ENCODE measurements around the gene SGO2. TPM values are rescaled to one million over a fixed set of nuclear protein-coding genes. Genes with fewer than 3 reads are reported as not detected.
A peak's percentile ranks its signal among the peaks of the same experiment; 100 is the strongest.
"Not testable (repeated sequence)": the region's sequence is repeated elsewhere in the genome, so short reads cannot be mapped to it uniquely, and the experiment has no call there.

Gene SGO2
- total RNA-seq, 1 donor from 2014 or later = 1.3 TPM

- intact Hi-C loops (cut with DNase I) = no loop called here
- DNase-seq (no peak), ATAC-seq (ENCODE audit: poor library complexity) (no peak)
These were observed 89.2 kb downstream of the SGO2 start for GRCh38 chr2:200615247-200615646.

GRCh38 chr2:200616193-200616592, 90.2 kb downstream of the SGO2 start:
- ATAC-seq (ENCODE audit: poor library complexity) (no peak), DNase-seq (no peak)
- intact Hi-C loops (cut with DNase I) = no loop called here

- intact Hi-C loops (cut with DNase I) = no loop called here
- DNase-seq (no peak), ATAC-seq (ENCODE audit: poor library complexity) (no peak)
These were observed 90.6 kb downstream of the SGO2 start for GRCh38 chr2:200616656-200617055.

GRCh38 chr2:200617156-200618053, 91.4 kb downstream of the SGO2 start:
- intact Hi-C loops (cut with DNase I) = no loop called here
- ATAC-seq (ENCODE audit: poor library complexity) = peak; percentile 38
- DNase-seq = no peak

- no peak for ATAC-seq (ENCODE audit: poor library complexity)
- DNase-seq = no peak
- intact Hi-C loops (cut with DNase I) = no loop called here
These were observed 92.0 kb downstream of the SGO2 start for GRCh38 chr2:200618054-200618419.

- intact Hi-C loops (cut with DNase I) = no loop called here
- ATAC-seq (ENCODE audit: poor library complexity) = peak; percentile 45
- no peak for DNase-seq
These were observed 92.6 kb downstream of the SGO2 start for GRCh38 chr2:200618590-200619021.

GRCh38 chr2:200619279-200619678, 93.3 kb downstream of the SGO2 start:
- intact Hi-C loops (cut with DNase I) = no loop called here
- ATAC-seq (ENCODE audit: poor library complexity) (no peak), DNase-seq (no peak)

- DNase-seq (no peak), ATAC-seq (ENCODE audit: poor library complexity) (no peak)
- intact Hi-C loops (cut with DNase I) = no loop called here
These were observed 94.8 kb downstream of the SGO2 start for GRCh38 chr2:200620606-200621390.

- DNase-seq (no peak), ATAC-seq (ENCODE audit: poor library complexity) (no peak)
- intact Hi-C loops (cut with DNase I) = no loop called here
These were observed 96.1 kb downstream of the SGO2 start for GRCh38 chr2:200622106-200622505.

GRCh38 chr2:200624026-200624425, 98.0 kb downstream of the SGO2 start:
- intact Hi-C loops (cut with DNase I) = no loop called here
- no peak for DNase-seq
- no peak for ATAC-seq (ENCODE audit: poor library complexity)

GRCh38 chr2:200624658-200625057, 98.7 kb downstream of the SGO2 start:
- DNase-seq = no peak
- intact Hi-C loops (cut with DNase I) = no loop called here
- no peak for ATAC-seq (ENCODE audit: poor library complexity)

- intact Hi-C loops (cut with DNase I) = no loop called here
- ATAC-seq (ENCODE audit: poor library complexity) (no peak), DNase-seq (no peak)
These were observed 99.3 kb downstream of the SGO2 start for GRCh38 chr2:200625282-200625681.

GRCh38 chr2:200625958-200626363, 100.0 kb downstream of the SGO2 start:
- intact Hi-C loops (cut with DNase I) = no loop called here
- no peak for DNase-seq
- ATAC-seq (ENCODE audit: poor library complexity) = no peak

GRCh38 chr2:200627110-200627770, 101.2 kb downstream of the SGO2 start:
- no peak for ATAC-seq (ENCODE audit: poor library complexity)
- DNase-seq = no peak
- intact Hi-C loops (cut with DNase I) = no loop called here

- DNase-seq; intact Hi-C loops (cut with DNase I); ATAC-seq (ENCODE audit: poor library complexity): not testable (repeated sequence)
These were observed 102.5 kb downstream of the SGO2 start for GRCh38 chr2:200628461-200628860.

- ATAC-seq (ENCODE audit: poor library complexity) (no peak), DNase-seq (no peak)
- intact Hi-C loops (cut with DNase I) = no loop called here
These were observed 105.3 kb downstream of the SGO2 start for GRCh38 chr2:200631287-200631686.

All from Right ventricle myocardium superior (tissue), 1 donor.